Liver (tissue), 9 donors: Measurements from ENCODE around the gene BGN. TPM values are rescaled to one million over a fixed set of nuclear protein-coding genes. Genes with fewer than 3 reads are reported as not detected.

Experiments used
- DNase-seq: peaks from one replicate; pipeline ENCODE4 v3.0.0-alpha.2; 2017; ENCODE audit warnings: low spot score
- H3K27ac ChIP-seq, 2 donors: one replicate each; pipeline ENCODE4 v1.7.0; 2013; ENCODE audit warnings: inconsistent platforms in 2 of 2, low read length in 2 of 2, control low read depth in 1 of 2, low read depth in 1 of 2, mild to moderate bottlenecking in 1 of 2
- H3K27me3 ChIP-seq, 4 donors: one replicate each; pipeline versions ENCODE4 v1.6.1 to v1.7.0; 2013; ENCODE audit warnings: low read length in 3 of 4, inconsistent platforms in 1 of 4, mild to moderate bottlenecking in 1 of 4, moderate library complexity in 1 of 4; ENCODE audit not compliant: control insufficient read depth in 4 of 4, insufficient read depth in 4 of 4
- H3K36me3 ChIP-seq, 4 donors: one replicate each; pipeline versions ENCODE4 v1.6.1 to v1.7.0; 2013; ENCODE audit warnings: low read length in 3 of 4, mild to moderate bottlenecking in 3 of 4, low read depth in 1 of 4, moderate library complexity in 1 of 4; ENCODE audit not compliant: control insufficient read depth in 4 of 4, insufficient read depth in 3 of 4
- H3K4me1 ChIP-seq, 4 donors: one replicate each; pipeline versions ENCODE4 v1.6.1 to v1.7.0; 2013; ENCODE audit warnings: low read length in 3 of 4, mild to moderate bottlenecking in 3 of 4, moderate library complexity in 1 of 4; ENCODE audit not compliant: control insufficient read depth in 4 of 4, insufficient read depth in 4 of 4
- H3K4me3 ChIP-seq, 3 donors: one replicate each; pipeline versions ENCODE4 v1.6.1 to v1.7.0; 2013; ENCODE audit warnings: low read length in 3 of 3, control low read depth in 1 of 3, low read depth in 1 of 3, mild to moderate bottlenecking in 1 of 3
- H3K9ac ChIP-seq, 2 donors: one replicate each; pipeline ENCODE4 v1.7.0; 2013; ENCODE audit warnings: low read length in 2 of 2, mild to moderate bottlenecking in 2 of 2, moderate library complexity in 2 of 2, control low read depth in 1 of 2, low read depth in 1 of 2
- H3K9me3 ChIP-seq, 4 donors: one replicate each; pipeline versions ENCODE4 v1.6.1 to v1.7.0; 2013; ENCODE audit warnings: low read length in 3 of 4; ENCODE audit not compliant: control insufficient read depth in 4 of 4
- ATF3 ChIP-seq: IDR thresholded peaks from 2 replicates; pipeline ENCODE4 v1.6.1; 2016; ENCODE audit warnings: antibody characterized with exemption
- CTCF ChIP-seq: fragments of 150-350 bp; IDR thresholded peaks from 2 replicates; pipeline ENCODE4 v1.5.1; 2017; ENCODE audit warnings: improper control_type of control experiment, low read depth, low read length; ENCODE audit not compliant: missing input control
- EGR1 ChIP-seq, 2 donors: IDR thresholded peaks; 2 replicates each; pipeline ENCODE4 v1.6.1; 2016 to 2018; ENCODE audit warnings: antibody characterized with exemption in 2 of 2, low read depth in 2 of 2
- FOXA2 ChIP-seq: IDR thresholded peaks from 2 replicates; pipeline ENCODE4 v1.6.1; 2016; ENCODE audit warnings: antibody characterized with exemption
- GABPA ChIP-seq, 2 donors: IDR thresholded peaks in 1 of 2; conservative IDR thresholded peaks in 1 of 2; 2 replicates each; pipeline ENCODE4 v1.6.1; 2016; ENCODE audit warnings: antibody characterized with exemption in 2 of 2, mild to moderate bottlenecking in 1 of 2, moderate library complexity in 1 of 2
- HNF4A ChIP-seq, 2 donors: conservative IDR thresholded peaks; 2 replicates each; pipeline ENCODE4 v1.6.1; 2016; ENCODE audit warnings: antibody characterized with exemption in 2 of 2, mild to moderate bottlenecking in 2 of 2
- HNF4G ChIP-seq: IDR thresholded peaks from 2 replicates; pipeline ENCODE4 v1.6.1; 2016; ENCODE audit warnings: antibody characterized with exemption
- JUND ChIP-seq, 2 donors: IDR thresholded peaks; 2 replicates each; pipeline ENCODE4 v1.6.1; 2016; ENCODE audit warnings: antibody characterized with exemption in 2 of 2
- MAX ChIP-seq: IDR thresholded peaks from 2 replicates; pipeline ENCODE4 v1.6.1; 2016; ENCODE audit warnings: antibody characterized with exemption
- NR2F2 ChIP-seq: IDR thresholded peaks from 2 replicates; pipeline ENCODE4 v1.6.1; 2016; ENCODE audit warnings: antibody characterized with exemption
- RAD21 ChIP-seq, 2 donors: IDR thresholded peaks; 2 replicates each; pipeline ENCODE4 v1.6.1; 2016; ENCODE audit warnings: antibody characterized with exemption in 2 of 2, mild to moderate bottlenecking in 2 of 2
- RXRA ChIP-seq, 2 donors: IDR thresholded peaks; 2 replicates each; pipeline ENCODE4 v1.6.1; 2017 to 2018; ENCODE audit warnings: antibody characterized with exemption in 2 of 2, mild to moderate bottlenecking in 1 of 2
- SP1 ChIP-seq: IDR thresholded peaks from 2 replicates; pipeline ENCODE4 v1.6.1; 2018; ENCODE audit warnings: antibody characterized with exemption, mild to moderate bottlenecking
- TAF1 ChIP-seq: conservative IDR thresholded peaks from 2 replicates; pipeline ENCODE4 v1.6.1; 2016; ENCODE audit warnings: antibody characterized with exemption, mild to moderate bottlenecking
- YY1 ChIP-seq: IDR thresholded peaks from 2 replicates; pipeline ENCODE4 v1.6.1; 2016; ENCODE audit warnings: antibody characterized with exemption, mild to moderate bottlenecking
- ZBTB33 ChIP-seq: IDR thresholded peaks from 2 replicates; pipeline ENCODE4 v1.6.1; 2016; ENCODE audit warnings: antibody characterized with exemption
- WGBS: extraction: QIAGEN DNeasy Blood & Tissue Kit; methylation state at CpG from one replicate; pipeline ENCODE4 v1.1.7; 2013; 5-methylcytosine and 5-hydroxymethylcytosine counted together
- polyA plus RNA-seq, 2 donors: library from polyadenylated mRNA; stranded (reverse) in 1 of 2; unstranded in 1 of 2; fragments of 200-250 nt in 1 of 2; fragments of >200 nt in 1 of 2; fragmentation: Nextera tagmentation in 1 of 2; extraction: Ambion mirVana in 1 of 2; gene quantifications; one replicate each; pipeline versions ENCODE4 v1.2.1 to v1.2.3, GENCODE V29; 2013 to 2015
- total RNA-seq, 2 donors: library from RNA; depleted of rRNA; stranded (reverse); fragments of >200 nt; gene quantifications; one replicate each; pipeline ENCODE4 v1.2.3, GENCODE V29; 2014
- donor health status: healthy.
- donor health status: healthy.
- donor health status: healthy.
- donor health status: healthy.
- donor health status: healthy.

Gene BGN
- total and polyA plus RNA-seq, 4 donors = 11.7 to 131 (median 44.8) TPM

GRCh38 chrX:153511784-153512500 lies 17.2 kb downstream of the BGN start:
- no peaks in the 10 kb centered on the region for H3K36me3 ChIP-seq
- 86% methylated on average over 17 of the region's 17 CpGs for WGBS
- no peak overlapping the region for H3K4me3 ChIP-seq
- no peak for DNase-seq
- H3K27me3 ChIP-seq = peaks cover 0 to 2% (median 0%) of the 10 kb centered on the region in 4 donors
- no peak overlapping the region for H3K27ac ChIP-seq
- peaks cover 0 to 4% (median 0%) of the 10 kb centered on the region in 4 donors for H3K4me1 ChIP-seq
- TF ChIP-seq RAD21 (IDR thresholded peaks at IDR 0.05) (no peak), SP1 (no peak), ZBTB33 (no peak), HNF4A (conservative IDR thresholded peaks at IDR 0.05) (no peak), EGR1 (IDR thresholded peaks at IDR 0.05; ENCODE audit: low read depth in 2 of 2) (no peak), NR2F2 (no peak), TAF1 (no peak), ATF3 (no peak), YY1 (no peak), MAX (no peak), FOXA2 (no peak), HNF4G (no peak)
- H3K9ac ChIP-seq = no peak overlapping the region
- no peaks in the 10 kb centered on the region for H3K9me3 ChIP-seq

DNA sequence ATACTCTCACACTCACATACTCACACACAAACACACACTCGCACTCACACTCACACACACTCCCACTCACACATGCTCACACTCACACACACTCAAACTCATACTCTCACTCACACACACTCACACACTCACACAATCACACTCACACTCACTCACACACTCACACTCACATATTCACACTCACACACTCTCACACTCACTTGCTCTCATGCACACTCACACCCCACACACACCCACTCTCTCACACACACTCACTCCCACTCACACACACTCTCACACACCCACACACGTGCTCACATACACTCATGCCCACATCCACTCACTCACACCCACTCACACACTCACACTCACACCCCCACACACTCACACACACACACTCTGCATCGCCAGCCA lies 17.7 kb downstream of the BGN start:
- H3K9ac ChIP-seq = no peak overlapping the region
- no peaks in the 10 kb centered on the region for H3K36me3 ChIP-seq
- H3K9me3 ChIP-seq = no peaks in the 10 kb centered on the region
- H3K4me1 ChIP-seq = peaks cover 0 to 1% (median 0%) of the 10 kb centered on the region in 4 donors
- H3K4me3 ChIP-seq = no peak overlapping the region
- TF ChIP-seq ATF3 = no peak
- TF ChIP-seq RAD21 (IDR thresholded peaks at IDR 0.05) = no peak
- no peak for TF ChIP-seq SP1
- TF ChIP-seq ZBTB33 = no peak
- no peak for TF ChIP-seq GABPA (IDR thresholded peaks at IDR 0.05 in 1 of 2, conservative IDR thresholded peaks at IDR 0.05 in 1 of 2)
- TF ChIP-seq JUND (IDR thresholded peaks at IDR 0.05) = no peak
- TF ChIP-seq MAX = no peak
- TF ChIP-seq HNF4G = no peak
- no peak for TF ChIP-seq RXRA (IDR thresholded peaks at IDR 0.05)
- TF ChIP-seq TAF1 = no peak
- TF ChIP-seq EGR1 (IDR thresholded peaks at IDR 0.05; ENCODE audit: low read depth in 2 of 2) = no peak
- TF ChIP-seq FOXA2 = no peak
- no peak for TF ChIP-seq YY1
- no peak for TF ChIP-seq CTCF
- no peak for TF ChIP-seq NR2F2
- H3K27ac ChIP-seq = no peak overlapping the region
- DNase-seq = no peak
- H3K27me3 ChIP-seq = peaks cover 0 to 5% (median 0%) of the 10 kb centered on the region in 4 donors
- 64% methylated on average over 3 of the region's 3 CpGs for WGBS
